Epithelial cell of esophagus (primary cell): ENCODE data around the gene SHCBP1.
"Not testable (repeated sequence)": the region's sequence is repeated elsewhere in the genome, so short reads cannot be mapped to it uniquely, and the experiment has no call there.

ENCODE experiments used
- DNase-seq: peaks from one replicate; pipeline ENCODE4 v3.0.0; 2010; ENCODE audit warnings: low read depth
- H3K4me3 ChIP-seq: 2 replicates; pipeline ENCODE4 v1.5.1; 2011; ENCODE audit warnings: mild to moderate bottlenecking, low read length, control low read depth
- CTCF ChIP-seq: IDR thresholded peaks from 2 replicates; pipeline ENCODE4 v1.5.1; 2011; ENCODE audit warnings: low read depth, mild to moderate bottlenecking, low read length, control low read depth, inconsistent platforms; ENCODE audit not compliant: insufficient read depth; ENCODE audit errors: missing control alignments

SHCBP1 gene

GRCh38 chr16:46648656-46649055, 27.5 kb upstream of the SHCBP1 start:
- no peak for TF ChIP-seq CTCF
- H3K4me3 ChIP-seq = no peak overlapping the region
- DNase-seq = no peak

- TF ChIP-seq CTCF = no peak
- no peak overlapping the region for H3K4me3 ChIP-seq
- peak; percentile 65 for DNase-seq
Observed at GRCh38 chr16:46638947-46639925, 18.1 kb upstream of the SHCBP1 start.

- no peak for DNase-seq
- no peak for TF ChIP-seq CTCF
- H3K4me3 ChIP-seq = no peak overlapping the region
Observed at GRCh38 chr16:46632778-46633733, 11.9 kb upstream of the SHCBP1 start.

GRCh38 chr16:46629331-46630219, 8.4 kb upstream of the SHCBP1 start:
- H3K4me3 ChIP-seq = no peak overlapping the region
- DNase-seq = peak; percentile 42
- TF ChIP-seq CTCF = peak; percentile 52

GRCh38 chr16:46627746-46628145, 6.6 kb upstream of the SHCBP1 start:
- H3K4me3 ChIP-seq = no peak overlapping the region
- no peak for TF ChIP-seq CTCF
- DNase-seq = no peak

GRCh38 chr16:46626681-46627080, 5.5 kb upstream of the SHCBP1 start:
- DNase-seq, H3K4me3 ChIP-seq: not testable (repeated sequence)

- H3K4me3 ChIP-seq, DNase-seq: not testable (repeated sequence)
Observed at GRCh38 chr16:46624862-46625261, 3.7 kb upstream of the SHCBP1 start.

- not testable (repeated sequence) for DNase-seq, H3K4me3 ChIP-seq
Observed at GRCh38 chr16:46623707-46624106, 2.5 kb upstream of the SHCBP1 start.

- not testable (repeated sequence) for DNase-seq, H3K4me3 ChIP-seq
Observed at GRCh38 chr16:46623246-46623645, 2.1 kb upstream of the SHCBP1 start.
